Measurements from ENCODE around the gene CUL1.

DNA sequence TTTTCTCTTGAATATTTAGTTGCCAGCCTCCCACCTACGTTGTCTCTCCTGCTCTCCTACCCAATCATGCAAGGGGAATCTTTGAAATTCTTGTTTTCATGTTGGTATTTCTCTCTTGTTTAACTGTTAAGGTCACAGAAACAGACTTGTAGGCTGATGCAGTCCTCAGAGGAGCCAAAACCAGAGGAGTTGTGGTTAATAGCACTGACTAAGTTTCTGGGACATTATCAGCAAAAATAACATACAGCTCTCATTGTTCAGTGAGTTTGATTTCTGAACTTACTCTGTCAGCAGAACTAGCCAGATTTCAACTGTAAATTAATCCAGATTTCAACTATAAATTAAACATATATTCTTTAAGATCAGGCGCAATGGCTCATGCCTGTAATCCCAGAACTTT, 11.1 kb upstream of the CUL1 start:
- TF ChIP-seq, protein P1, sequence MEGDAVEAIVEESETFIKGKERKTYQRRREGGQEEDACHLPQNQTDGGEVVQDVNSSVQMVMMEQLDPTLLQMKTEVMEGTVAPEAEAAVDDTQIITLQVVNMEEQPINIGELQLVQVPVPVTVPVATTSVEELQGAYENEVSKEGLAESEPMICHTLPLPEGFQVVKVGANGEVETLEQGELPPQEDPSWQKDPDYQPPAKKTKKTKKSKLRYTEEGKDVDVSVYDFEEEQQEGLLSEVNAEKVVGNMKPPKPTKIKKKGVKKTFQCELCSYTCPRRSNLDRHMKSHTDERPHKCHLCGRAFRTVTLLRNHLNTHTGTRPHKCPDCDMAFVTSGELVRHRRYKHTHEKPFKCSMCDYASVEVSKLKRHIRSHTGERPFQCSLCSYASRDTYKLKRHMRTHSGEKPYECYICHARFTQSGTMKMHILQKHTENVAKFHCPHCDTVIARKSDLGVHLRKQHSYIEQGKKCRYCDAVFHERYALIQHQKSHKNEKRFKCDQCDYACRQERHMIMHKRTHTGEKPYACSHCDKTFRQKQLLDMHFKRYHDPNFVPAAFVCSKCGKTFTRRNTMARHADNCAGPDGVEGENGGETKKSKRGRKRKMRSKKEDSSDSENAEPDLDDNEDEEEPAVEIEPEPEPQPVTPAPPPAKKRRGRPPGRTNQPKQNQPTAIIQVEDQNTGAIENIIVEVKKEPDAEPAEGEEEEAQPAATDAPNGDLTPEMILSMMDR (IDR thresholded peaks at IDR 0.05; ENCODE audit: low read length), result no peak
- no peak for TF ChIP-seq EZH2 (IDR thresholded peaks at IDR 0.05; ENCODE audit: borderline replicate concordance, low read length)

Measured in OCI-LY1 (cell line).